Neuron (in vitro differentiated cells): ENCODE data around the gene GEMIN5.
"Not testable (repeated sequence)": the region's sequence is repeated elsewhere in the genome, so short reads cannot be mapped to it uniquely, and the experiment has no call there.

ENCODE experiments used
- H2AFZ ChIP-seq: one replicate; pipeline ENCODE4 v1.6.1; 2013; ENCODE audit warnings: low read depth, mild to moderate bottlenecking, inconsistent platforms, low read length, moderate library complexity
- H3K27me3 ChIP-seq: one replicate; pipeline ENCODE4 v1.6.1; 2013; ENCODE audit warnings: low read length; ENCODE audit not compliant: insufficient read depth
- H3K36me3 ChIP-seq: one replicate; pipeline ENCODE4 v1.6.1; 2013; ENCODE audit warnings: low read length; ENCODE audit not compliant: insufficient read depth
- H3K4me1 ChIP-seq: one replicate; pipeline ENCODE4 v1.6.1; 2013; ENCODE audit warnings: low read length; ENCODE audit not compliant: insufficient read depth
- H3K4me3 ChIP-seq: 2 replicates; pipeline ENCODE4 v1.5.1; 2013; ENCODE audit warnings: mild to moderate bottlenecking, low read length, moderate library complexity
- H3K9me3 ChIP-seq: one replicate; pipeline ENCODE4 v1.6.1; 2013; ENCODE audit warnings: low read length

The GEMIN5 gene

DNA sequence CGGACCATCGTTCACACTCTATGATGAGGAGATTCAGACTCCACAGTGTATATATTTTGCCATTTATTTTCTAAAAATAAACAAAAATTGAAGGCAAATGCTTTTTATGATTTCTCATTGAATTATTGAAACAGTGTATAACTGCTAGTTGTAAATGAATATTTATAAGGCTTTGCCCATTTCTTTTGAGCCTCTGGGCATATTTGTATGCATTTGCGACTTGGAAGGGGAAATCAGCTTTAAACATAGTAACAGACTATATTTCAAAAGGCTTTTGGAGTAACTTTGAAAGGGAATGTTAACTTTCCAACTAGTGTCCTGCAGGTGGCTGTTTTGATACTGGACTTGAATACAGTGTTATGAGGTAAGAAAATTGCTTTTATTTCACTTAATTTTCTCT is 28.9 kb upstream of the GEMIN5 start:
- H3K4me1 ChIP-seq: no peaks in the 10 kb centered on the region
- H3K36me3 ChIP-seq: peaks cover 20% of the 10 kb centered on the region
- H3K27me3 ChIP-seq: no peaks in the 10 kb centered on the region
- H3K9me3 ChIP-seq: no peaks in the 10 kb centered on the region
- H2AFZ ChIP-seq: no peak overlapping the region
- no peak overlapping the region for H3K4me3 ChIP-seq

- Histone ChIP-seq H3K36me3 (peaks cover 22% of the 10 kb centered on the region), H2AFZ (no peak overlapping the region)
Measured at GRCh38 chr5:154966081-154966841, 28.2 kb upstream of the GEMIN5 start.

DNA sequence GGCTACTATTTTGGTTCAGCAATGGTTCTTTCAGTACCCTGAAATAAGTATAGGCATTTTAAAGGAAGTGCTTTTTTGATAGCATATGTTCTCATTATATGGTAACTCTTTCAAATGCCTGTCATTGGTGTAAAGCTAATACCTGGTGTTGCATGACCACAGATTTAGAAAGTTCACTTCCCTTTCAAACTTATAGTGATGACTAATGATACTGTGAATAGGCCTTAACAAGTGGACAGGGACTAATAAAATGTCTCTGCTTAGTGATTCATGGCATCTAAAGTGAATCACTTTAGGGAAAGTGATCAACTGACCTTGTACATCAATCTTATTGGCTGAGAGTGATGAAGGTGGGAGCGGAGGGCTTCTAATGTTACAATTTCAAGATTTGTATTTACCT is 24.5 kb upstream of the GEMIN5 start:
- Histone ChIP-seq H2AFZ (no peak overlapping the region), H3K36me3 (peaks cover 36% of the 10 kb centered on the region)

More at GRCh38 chr5:154966081-154966841, 28.2 kb upstream of the GEMIN5 start:
- no peaks in the 10 kb centered on the region for H3K4me1 ChIP-seq
- no peak overlapping the region for H3K4me3 ChIP-seq
- H3K27me3 ChIP-seq: no peaks in the 10 kb centered on the region
- H3K9me3 ChIP-seq: no peaks in the 10 kb centered on the region

DNA sequence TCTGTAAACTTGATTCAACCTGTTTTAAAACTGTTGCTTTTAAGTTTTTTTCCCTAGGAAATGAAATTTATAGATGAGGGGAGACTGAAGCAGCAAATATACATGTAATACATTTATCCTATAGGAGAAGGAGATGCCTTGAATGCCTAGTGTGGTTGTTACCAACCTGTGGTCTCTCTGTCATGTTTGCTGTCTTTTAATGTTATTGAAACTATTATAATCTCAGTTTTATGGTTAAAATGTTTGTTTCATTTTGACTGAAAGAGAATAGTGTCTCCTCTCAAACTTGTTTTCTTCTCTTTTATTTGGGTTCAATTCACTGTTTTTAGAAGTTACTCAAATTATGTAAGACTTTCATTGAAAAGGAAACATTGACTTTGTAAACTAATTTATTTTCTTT is 18.7 kb upstream of the GEMIN5 start:
- Histone ChIP-seq H3K9me3 (no peaks in the 10 kb centered on the region), H3K4me1 (no peaks in the 10 kb centered on the region), H3K27me3 (no peaks in the 10 kb centered on the region), H2AFZ (no peak overlapping the region), H3K4me3 (no peak overlapping the region), H3K36me3 (peaks cover 31% of the 10 kb centered on the region)

More for the DNA sequence above, 24.5 kb upstream of the GEMIN5 start:
- H3K27me3 ChIP-seq: no peaks in the 10 kb centered on the region
- H3K9me3 ChIP-seq: no peaks in the 10 kb centered on the region
- no peaks in the 10 kb centered on the region for H3K4me1 ChIP-seq
- H3K4me3 ChIP-seq: no peak overlapping the region

GRCh38 chr5:154949781-154950180 is 11.8 kb upstream of the GEMIN5 start:
- Histone ChIP-seq H2AFZ (no peak overlapping the region), H3K36me3 (peaks cover 2% of the 10 kb centered on the region), H3K4me1 (no peaks in the 10 kb centered on the region), H3K9me3 (no peaks in the 10 kb centered on the region), H3K4me3 (no peak overlapping the region), H3K27me3 (no peaks in the 10 kb centered on the region)

DNA sequence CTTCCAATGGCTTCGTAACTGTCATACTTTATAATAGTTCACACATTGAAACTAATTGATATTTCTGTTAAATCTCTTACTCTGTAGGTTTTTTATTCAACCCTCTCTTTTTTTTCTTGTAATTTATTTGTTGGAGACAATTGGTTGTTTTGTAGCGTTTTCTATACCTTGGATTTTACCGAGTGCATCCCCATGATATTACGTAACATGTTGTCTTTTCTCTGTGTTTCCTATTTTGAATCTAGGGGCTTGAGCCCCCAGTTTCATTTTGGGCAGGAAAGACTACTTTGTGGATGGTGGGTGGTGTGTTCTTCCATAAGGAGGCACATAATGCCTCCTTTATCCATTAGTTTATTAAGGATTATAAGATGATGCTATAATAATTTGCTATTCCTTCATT is 10.3 kb upstream of the GEMIN5 start:
- H2AFZ ChIP-seq: no peak overlapping the region
- no peak overlapping the region for H3K4me3 ChIP-seq
- no peaks in the 10 kb centered on the region for H3K36me3 ChIP-seq
- H3K27me3 ChIP-seq: no peaks in the 10 kb centered on the region
- H3K9me3 ChIP-seq: no peaks in the 10 kb centered on the region
- no peaks in the 10 kb centered on the region for H3K4me1 ChIP-seq

GRCh38 chr5:154947778-154948177 is 9.8 kb upstream of the GEMIN5 start:
- peaks cover 4% of the 10 kb centered on the region for H3K4me1 ChIP-seq
- H3K36me3 ChIP-seq: no peaks in the 10 kb centered on the region
- H3K27me3 ChIP-seq: no peaks in the 10 kb centered on the region
- H3K9me3 ChIP-seq: no peaks in the 10 kb centered on the region
- H2AFZ ChIP-seq: no peak overlapping the region
- H3K4me3 ChIP-seq: no peak overlapping the region

- Histone ChIP-seq H3K27me3 (no peaks in the 10 kb centered on the region), H3K4me3 (no peak overlapping the region), H3K9me3 (no peaks in the 10 kb centered on the region), H3K36me3 (no peaks in the 10 kb centered on the region), H2AFZ (no peak overlapping the region), H3K4me1 (peaks cover 15% of the 10 kb centered on the region)
Measured at GRCh38 chr5:154945695-154946301, 7.8 kb upstream of the GEMIN5 start.

- Histone ChIP-seq H2AFZ (no peak overlapping the region), H3K4me3 (no peak overlapping the region), H3K9me3 (no peaks in the 10 kb centered on the region), H3K27me3 (no peaks in the 10 kb centered on the region), H3K36me3 (no peaks in the 10 kb centered on the region), H3K4me1 (peaks cover 19% of the 10 kb centered on the region)
Measured at GRCh38 chr5:154944716-154945115, 6.7 kb upstream of the GEMIN5 start.

DNA sequence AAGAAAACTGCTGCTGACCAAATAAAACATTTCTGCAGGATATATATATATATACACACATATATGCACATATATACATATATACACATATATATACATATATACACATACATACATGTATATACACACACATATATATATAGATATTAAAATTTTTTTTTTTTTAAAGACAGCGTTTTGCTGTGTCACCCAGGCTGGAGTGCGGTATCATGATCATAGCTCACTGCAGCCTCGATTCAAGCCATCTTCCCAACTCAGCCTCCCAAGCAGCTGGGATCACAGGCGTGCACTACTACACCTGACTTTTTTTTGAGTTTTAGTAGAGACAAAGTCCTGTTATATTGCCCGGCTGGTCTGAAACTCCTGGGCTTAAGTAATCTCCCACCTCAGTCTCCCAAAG is 5.5 kb upstream of the GEMIN5 start:
- H3K27me3 ChIP-seq: no peaks in the 10 kb centered on the region
- no peak overlapping the region for H2AFZ ChIP-seq
- no peak overlapping the region for H3K4me3 ChIP-seq
- no peaks in the 10 kb centered on the region for H3K9me3 ChIP-seq
- H3K36me3 ChIP-seq: no peaks in the 10 kb centered on the region
- peaks cover 19% of the 10 kb centered on the region for H3K4me1 ChIP-seq

DNA sequence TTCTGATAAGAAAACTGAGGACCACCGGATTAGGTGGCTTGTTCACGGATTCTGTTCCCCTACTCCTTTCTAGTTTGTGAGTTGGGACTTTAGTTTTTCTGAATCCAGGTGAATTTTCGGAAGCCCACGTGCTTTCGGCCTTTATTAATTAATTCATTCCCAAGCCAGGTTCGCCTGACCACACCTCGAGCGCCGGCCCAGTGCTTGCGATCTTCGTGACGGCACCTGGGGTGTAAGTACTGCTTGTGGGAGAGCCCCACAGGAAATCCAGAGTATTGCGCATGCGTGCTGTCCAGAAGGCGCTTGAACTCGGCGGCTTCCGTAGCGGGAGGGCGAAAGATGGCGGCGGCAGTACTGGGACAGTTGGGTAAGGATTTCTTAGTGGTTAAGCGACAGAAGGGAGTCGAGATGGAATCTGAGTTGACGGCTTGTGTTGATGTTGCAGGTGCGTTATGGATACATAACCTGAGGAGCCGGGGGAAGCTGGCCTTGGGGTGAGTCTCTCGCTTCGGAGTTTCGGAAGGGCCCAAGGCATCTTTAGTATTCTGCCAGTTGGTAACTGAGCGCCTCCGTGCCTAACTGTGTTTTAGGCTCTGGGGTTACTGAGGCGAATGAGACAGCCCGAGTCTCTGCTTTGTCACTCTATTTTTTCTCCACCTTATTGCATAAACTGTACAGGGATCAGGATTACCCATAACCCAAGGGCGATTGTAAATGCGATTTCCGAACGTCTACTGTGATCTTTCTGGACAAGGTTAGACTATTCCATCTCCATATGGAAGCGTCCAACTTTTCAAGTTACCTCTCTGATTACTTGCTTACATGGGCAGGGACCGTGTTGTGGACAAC is 3.0 kb upstream of the GEMIN5 start, which contains the start of gene MRPL22:
Gene MRPL22 (plus strand): TSS at position 302 of the 849 bp plus-strand sequence. CDS start 38 bp downstream, at position 340.
- Histone ChIP-seq H3K9me3 (no peaks in the 10 kb centered on the region), H3K27me3 (no peaks in the 10 kb centered on the region), H3K36me3 (no peaks in the 10 kb centered on the region), H2AFZ (peak within 1 kb of the TSS; percentile 82), H3K4me1 (peaks cover 26% of the 10 kb centered on the region), H3K4me3 (peak within 1 kb of the TSS; percentile 90)

GRCh38 chr5:154940375-154940771 is 2.4 kb upstream of the GEMIN5 start:
- peak overlapping the region; percentile 82 for H2AFZ ChIP-seq
- no peaks in the 10 kb centered on the region for H3K27me3 ChIP-seq
- H3K9me3 ChIP-seq: no peaks in the 10 kb centered on the region
- peaks cover 3% of the 10 kb centered on the region for H3K36me3 ChIP-seq
- H3K4me3 ChIP-seq: peak overlapping the region; percentile 90
- H3K4me1 ChIP-seq: peaks cover 26% of the 10 kb centered on the region

DNA sequence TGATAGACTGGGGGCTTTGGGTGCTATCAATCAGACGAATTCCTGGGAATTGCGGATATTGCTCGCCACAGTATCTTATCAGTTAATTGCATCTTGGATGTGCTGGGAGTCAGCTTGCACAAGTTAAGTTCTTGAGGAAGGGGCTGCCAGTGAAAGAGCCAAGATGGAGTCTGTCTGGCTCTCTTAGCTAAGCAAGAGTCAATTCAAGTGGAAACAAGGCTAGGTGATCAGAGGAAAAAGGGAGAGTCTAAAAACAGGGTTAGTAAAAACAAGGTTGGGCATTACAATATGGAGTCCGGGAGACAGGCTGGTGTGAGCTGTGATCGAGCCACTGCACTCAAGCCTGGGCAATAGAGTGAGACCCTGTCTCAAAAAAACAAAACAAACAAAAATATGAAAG is 1.4 kb upstream of the GEMIN5 start:
- H3K36me3 ChIP-seq, H3K27me3 ChIP-seq, H3K9me3 ChIP-seq, H2AFZ ChIP-seq, H3K4me3 ChIP-seq: not testable (repeated sequence)
- H3K4me1 ChIP-seq: peaks cover 26% of the 10 kb centered on the region
